HepG2 (cell line): Measurements from ENCODE around the gene CDKN3. TPM values are rescaled to one million over a fixed set of nuclear protein-coding genes. Genes with fewer than 3 reads are reported as not detected.
A peak's percentile ranks its signal among the peaks of the same experiment; 100 is the strongest.
"Not testable (repeated sequence)": the region's sequence is repeated elsewhere in the genome, so short reads cannot be mapped to it uniquely, and the experiment has no call there.

ENCODE experiments used
- ATAC-seq: fragments of 200-7000 bp; cut with Tn5 transposase; 3 replicates; pipeline ENCODE4 v1.9.1; 2020; ENCODE audit warnings: mild to moderate bottlenecking, moderate library complexity
- BruUV-seq: library from RNA; stranded (reverse); fragments of 400-500 nt; replicated peaks from 2 replicates; lab custom pipeline; 2021; lab: Mats Ljungman, UMichigan
- CTCF ChIA-PET: fragments of 300-600 bp; formaldehyde crosslinking; extraction: SDS; loops from one replicate; lab custom pipeline; 2021; ENCODE audit warnings: low total read pairs, inconsistent platforms, low intra/inter-chr PET ratio; lab: Yijun Ruan, JAX
- POLR2A ChIA-PET: fragments of 350-600 bp; sonication (Branson Sonifier 250); formaldehyde crosslinking; loops from one replicate; lab custom pipeline; 2020; ENCODE audit warnings: antibody characterized with exemption, inconsistent platforms; lab: Yijun Ruan, JAX
- DNase-seq: peaks from one replicate; pipeline ENCODE4 v3.0.0-alpha.2; 2015; ENCODE audit warnings: low spot score
- FAIRE-seq: peaks from 3 replicates; lab custom pipeline; 2011; peaks lifted over from hg19 to GRCh38; lab: Jason Lieb, UNC
- H2AFZ ChIP-seq: one replicate; pipeline ENCODE4 v1.6.1; 2011; ENCODE audit warnings: low read length, inconsistent platforms
- H3K27ac ChIP-seq: fragments of 300-600 bp; 3 replicates; pipeline ENCODE4 v1.8.0; 2011; ENCODE audit warnings: mixed run types, mild to moderate bottlenecking, mixed read lengths, low read length, inconsistent platforms; ENCODE audit not compliant: insufficient read depth; ENCODE audit errors: extremely low read length
- H3K27me3 ChIP-seq, 2 experiments: fragments of 200-600 bp in 1 of 2; 2 replicates in 1 of 2; 3 replicates in 1 of 2; pipeline versions ENCODE4 v1.6.0 to v1.8.0; 2011; ENCODE audit warnings: low read length in 2 of 2, mild to moderate bottlenecking in 2 of 2, moderate library complexity in 2 of 2, inconsistent platforms in 1 of 2; ENCODE audit not compliant: insufficient read depth in 2 of 2, control insufficient read depth in 1 of 2
- H3K36me3 ChIP-seq, 2 experiments: fragments of 200-600 bp in 1 of 2; replicated peaks in 1 of 2; 2 replicates in 1 of 2; 3 replicates in 1 of 2; pipeline versions ENCODE4 v1.5.1 to v1.8.0; 2011; ENCODE audit warnings: low read length in 2 of 2, inconsistent platforms in 1 of 2; ENCODE audit not compliant: insufficient read depth in 2 of 2, control insufficient read depth in 1 of 2
- H3K4me1 ChIP-seq: 2 replicates; pipeline ENCODE4 v1.5.1; 2012; ENCODE audit warnings: low read length, inconsistent platforms; ENCODE audit not compliant: insufficient read depth
- H3K4me2 ChIP-seq: 2 replicates; pipeline ENCODE4 v1.6.0; 2011; ENCODE audit warnings: low read depth, low read length, inconsistent platforms
- H3K4me3 ChIP-seq, 3 experiments: fragments of 200-600 bp in 1 of 3; sonication (generic), shearing (Covaris generic) in 1 of 3; replicated peaks in 1 of 3; 2 replicates each; pipeline ENCODE4 v1.5.1; 2011 to 2016; ENCODE audit warnings: low read length in 3 of 3, inconsistent platforms in 2 of 3, low read depth in 2 of 3, mild to moderate bottlenecking in 2 of 3, control low read depth in 1 of 3, mixed read lengths in 1 of 3; ENCODE audit not compliant: insufficient read depth in 1 of 3
- H3K79me2 ChIP-seq: one replicate; pipeline ENCODE4 v1.6.1; 2011; ENCODE audit warnings: low read length, inconsistent platforms; ENCODE audit not compliant: insufficient read depth
- H3K9ac ChIP-seq: 2 replicates; pipeline ENCODE4 v1.6.0; 2011; ENCODE audit warnings: mild to moderate bottlenecking, low read depth, low read length, inconsistent platforms; ENCODE audit not compliant: insufficient read depth
- H3K9me3 ChIP-seq: 2 replicates; pipeline ENCODE4 v1.5.1; 2012; ENCODE audit warnings: mild to moderate bottlenecking, low read length
- H4K20me1 ChIP-seq: 2 replicates; pipeline ENCODE4 v1.6.0; 2011; ENCODE audit warnings: inconsistent platforms, mild to moderate bottlenecking, low read length, moderate library complexity; ENCODE audit not compliant: insufficient read depth
- ATF7 ChIP-seq, 2 experiments: fragments of 450-650 bp in 1 of 2; sonication (generic) in 1 of 2; formaldehyde crosslinking in 1 of 2; IDR thresholded peaks; 2 replicates each; pipeline versions ENCODE4 v1.4.0 to v1.6.1; 2016 to 2020; ENCODE audit warnings: antibody characterized with exemption in 1 of 2, mild to moderate bottlenecking in 1 of 2, missing genetic modification reagents in 1 of 2
- HNRNPUL1 ChIP-seq: fragments of 200-400 bp; formaldehyde crosslinking; IDR thresholded peaks from 2 replicates; pipeline ENCODE4 v1.6.1; 2017; ENCODE audit warnings: low read depth, mild to moderate bottlenecking, low read length, moderate library complexity
- NCOA5 ChIP-seq: sonication (generic); formaldehyde crosslinking; IDR thresholded peaks from 2 replicates; pipeline ENCODE4 v1.4.0; 2020; ENCODE audit warnings: missing genetic modification reagents
- PRPF4 ChIP-seq: fragments of 200-400 bp; formaldehyde crosslinking; IDR thresholded peaks from 2 replicates; pipeline ENCODE4 v1.6.1; 2016; ENCODE audit warnings: low read length, low read depth; ENCODE audit not compliant: poor library complexity, severe bottlenecking
- SETDB1 ChIP-seq: sonication (generic); formaldehyde crosslinking; IDR thresholded peaks from 2 replicates; pipeline ENCODE4 v1.5.1; 2020; ENCODE audit warnings: missing genetic modification reagents, mild to moderate bottlenecking, borderline replicate concordance
- SIX1 ChIP-seq: sonication (generic); formaldehyde crosslinking; IDR thresholded peaks from 2 replicates; pipeline ENCODE4 v1.4.0; 2020; ENCODE audit warnings: missing genetic modification reagents, borderline replicate concordance
- TEAD3 ChIP-seq: optimal IDR thresholded peaks from 2 replicates; pipeline ENCODE3; 2016; ENCODE audit warnings: borderline replicate concordance
- ZNF563 ChIP-seq: sonication (generic); formaldehyde crosslinking; IDR thresholded peaks from 2 replicates; pipeline ENCODE4 v1.8.0; 2022; ENCODE audit warnings: mild to moderate bottlenecking, moderate library complexity, missing genetic modification reagents
- WGBS: methylation state at CpG from one replicate; pipeline ENCODE4 v1.1.6; 2017; ENCODE audit warnings: low lambda C conversion rate; 5-methylcytosine and 5-hydroxymethylcytosine counted together
- in situ Hi-C: cut with HindIII; loops from 2 replicates; pipeline ENCODE4 v1.10.0; 2017; ENCODE audit warnings: low pct_unique_long_range_greater_than_20kb; ENCODE audit not compliant: extremely low pct_ligation_motif_present
- intact Hi-C: fragments of 100-400 bp; cut with micrococcal nuclease; formaldehyde crosslinking; loops from one replicate; pipeline ENCODE4 v1.10.0; 2022; ENCODE audit not compliant: unreplicated experiment
- polyA plus RNA-seq, 8 experiments: library from polyadenylated mRNA; depleted of rRNA in 3 of 8; stranded (reverse) in 7 of 8; unstranded in 1 of 8; fragments of >200 nt; fragmentation: Illumina TruSeq in 4 of 8; extraction: Trizol in 4 of 8; gene quantifications; 2 replicates each; pipeline versions ENCODE4 v1.2.1 to v1.2.3, GENCODE V29; 2011 to 2016; ENCODE audit warnings: low read depth in 4 of 8, missing spikeins in 1 of 8, mixed read lengths in 1 of 8; ENCODE audit not compliant: insufficient read depth in 1 of 8
- total RNA-seq, 5 experiments: library from RNA; depleted of rRNA; stranded (reverse); fragments of >200 nt; fragmentation: Illumina TruSeq; extraction: Trizol; gene quantifications; 2 replicates each; pipeline ENCODE4 v1.2.3, GENCODE V29; 2016; ENCODE audit warnings: low read depth in 1 of 5
- TF ChIP-seq, protein P1 (sequence below): sonication (generic); formaldehyde crosslinking; IDR thresholded peaks from 2 replicates; pipeline ENCODE4 v1.8.1; 2023; ENCODE audit warnings: missing genetic modification reagents, inconsistent platforms, borderline replicate concordance
- TF ChIP-seq, protein P2 (sequence below): sonication (generic); formaldehyde crosslinking; IDR thresholded peaks from 2 replicates; pipeline ENCODE4 v1.4.0; 2020; ENCODE audit warnings: missing genetic modification reagents
- TF ChIP-seq, protein P3 (sequence below): sonication (generic); formaldehyde crosslinking; IDR thresholded peaks from 2 replicates; pipeline ENCODE4 v1.5.1; 2020; ENCODE audit warnings: mild to moderate bottlenecking, missing genetic modification reagents
- TF ChIP-seq, protein P4 (sequence below): sonication (generic); formaldehyde crosslinking; IDR thresholded peaks from 2 replicates; pipeline ENCODE4 v1.5.0; 2020; ENCODE audit warnings: missing genetic modification reagents, mild to moderate bottlenecking, borderline replicate concordance

CDKN3 gene
- total and polyA plus RNA-seq, 2 of the 13 experiments (the other 11 are each of a cell fraction or from before 2014, with no cell fraction given), result 63.0 to 88.9 TPM

DNA sequence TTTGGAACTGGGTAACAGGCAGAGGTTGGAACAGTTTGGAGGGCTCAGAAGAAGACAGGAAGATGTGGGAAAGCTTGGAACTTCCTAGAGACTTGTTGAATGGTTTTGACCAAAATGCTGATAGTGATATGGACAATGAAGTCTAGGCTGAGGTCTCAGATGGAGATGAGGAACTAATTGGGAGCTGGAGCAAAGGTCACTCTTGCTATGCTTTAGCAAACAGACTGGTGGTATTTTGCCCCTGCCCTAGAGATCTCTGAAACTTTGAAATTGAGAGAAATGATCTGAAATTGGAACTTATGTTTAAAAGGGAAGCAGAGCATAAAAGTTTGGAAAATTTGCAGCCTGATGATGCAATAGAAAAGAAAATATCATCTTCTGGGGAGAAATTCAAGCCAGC, 61.7 kb downstream of the CDKN3 start (continued):
- TF ChIP-seq ATF7 (IDR thresholded peaks at IDR 0.05), result peak; percentile 42; the same call in 1 of the 2 replicates
- not testable (repeated sequence) for TF ChIP-seq ATF7 (CRISPR knock-in tag; IDR thresholded peaks at IDR 0.05)

DNA sequence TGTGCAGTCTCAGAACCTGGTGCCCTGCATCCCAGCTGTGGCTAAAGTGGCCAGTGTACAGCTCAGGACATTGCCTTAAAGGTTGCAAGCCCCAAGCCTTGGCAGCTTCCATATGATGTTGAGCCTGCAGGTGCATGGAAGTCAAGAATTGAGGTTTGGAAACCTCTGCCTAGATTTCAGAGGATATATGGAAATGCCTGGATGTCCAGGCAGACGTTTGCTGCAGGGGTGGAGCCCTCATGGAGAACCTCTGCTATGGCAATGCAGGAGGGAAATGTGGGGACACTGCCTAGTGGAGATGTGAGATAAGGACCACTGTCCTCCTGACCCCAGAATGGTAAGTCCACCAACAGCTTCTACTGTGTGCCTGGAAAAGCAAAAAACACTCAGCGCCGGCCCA, 62.3 kb downstream of the CDKN3 start:
- Histone ChIP-seq H3K4me3 (no peak overlapping the region), H3K4me2 (0 out of 2 replicates have a peak overlapping the region, but pooled peaks have one; percentile 37), H3K9ac (no peak overlapping the region), H4K20me1 (no peaks in the 10 kb centered on the region), H3K27ac (no peak overlapping the region), H3K4me1 (peaks cover 30% of the 10 kb centered on the region), H3K79me2 (no peaks in the 10 kb centered on the region), H3K36me3 (no peaks in the 10 kb centered on the region), H3K9me3 (peaks cover 16% of the 10 kb centered on the region), H2AFZ (no peak overlapping the region), H3K27me3 (no peaks in the 10 kb centered on the region)
- ATAC-seq (no peak; the same call in 2 of the 3 replicates), DNase-seq (no peak), FAIRE-seq (no peak)
- WGBS, result 86% methylated on average over 3 of the region's 3 CpGs
- intact Hi-C loops (no loop called here), in situ Hi-C loops (no loop called here)
- BruUV-seq, result no TSS peak
- CTCF ChIA-PET, result no interaction called here
- POLR2A ChIA-PET, result interaction anchor here (0.9 to 1.0 kb wide), 3 partner anchors 29 to 105 kb away, joined by 3 read pairs; no protein-coding TSS in a partner anchor
- TF ChIP-seq ZNF563, result no peak
- TF ChIP-seq, protein P1, sequence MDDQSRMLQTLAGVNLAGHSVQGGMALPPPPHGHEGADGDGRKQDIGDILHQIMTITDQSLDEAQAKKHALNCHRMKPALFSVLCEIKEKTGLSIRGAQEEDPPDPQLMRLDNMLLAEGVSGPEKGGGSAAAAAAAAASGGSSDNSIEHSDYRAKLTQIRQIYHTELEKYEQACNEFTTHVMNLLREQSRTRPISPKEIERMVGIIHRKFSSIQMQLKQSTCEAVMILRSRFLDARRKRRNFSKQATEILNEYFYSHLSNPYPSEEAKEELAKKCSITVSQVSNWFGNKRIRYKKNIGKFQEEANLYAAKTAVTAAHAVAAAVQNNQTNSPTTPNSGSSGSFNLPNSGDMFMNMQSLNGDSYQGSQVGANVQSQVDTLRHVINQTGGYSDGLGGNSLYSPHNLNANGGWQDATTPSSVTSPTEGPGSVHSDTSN (CRISPR knock-in tag), result no peak
- TF ChIP-seq, protein P2, sequence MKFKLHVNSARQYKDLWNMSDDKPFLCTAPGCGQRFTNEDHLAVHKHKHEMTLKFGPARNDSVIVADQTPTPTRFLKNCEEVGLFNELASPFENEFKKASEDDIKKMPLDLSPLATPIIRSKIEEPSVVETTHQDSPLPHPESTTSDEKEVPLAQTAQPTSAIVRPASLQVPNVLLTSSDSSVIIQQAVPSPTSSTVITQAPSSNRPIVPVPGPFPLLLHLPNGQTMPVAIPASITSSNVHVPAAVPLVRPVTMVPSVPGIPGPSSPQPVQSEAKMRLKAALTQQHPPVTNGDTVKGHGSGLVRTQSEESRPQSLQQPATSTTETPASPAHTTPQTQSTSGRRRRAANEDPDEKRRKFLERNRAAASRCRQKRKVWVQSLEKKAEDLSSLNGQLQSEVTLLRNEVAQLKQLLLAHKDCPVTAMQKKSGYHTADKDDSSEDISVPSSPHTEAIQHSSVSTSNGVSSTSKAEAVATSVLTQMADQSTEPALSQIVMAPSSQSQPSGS (CRISPR knock-in tag), result no peak
- peak; percentile 18 for TF ChIP-seq TEAD3 (CRISPR knock-in tag)
- no peak for TF ChIP-seq PRPF4
- peak; percentile 83; the same call in 1 of the 2 replicates for TF ChIP-seq SETDB1 (CRISPR knock-in tag)
- TF ChIP-seq NCOA5 (CRISPR knock-in tag), result no peak
- TF ChIP-seq HNRNPUL1, result no peak
- TF ChIP-seq, protein P3, sequence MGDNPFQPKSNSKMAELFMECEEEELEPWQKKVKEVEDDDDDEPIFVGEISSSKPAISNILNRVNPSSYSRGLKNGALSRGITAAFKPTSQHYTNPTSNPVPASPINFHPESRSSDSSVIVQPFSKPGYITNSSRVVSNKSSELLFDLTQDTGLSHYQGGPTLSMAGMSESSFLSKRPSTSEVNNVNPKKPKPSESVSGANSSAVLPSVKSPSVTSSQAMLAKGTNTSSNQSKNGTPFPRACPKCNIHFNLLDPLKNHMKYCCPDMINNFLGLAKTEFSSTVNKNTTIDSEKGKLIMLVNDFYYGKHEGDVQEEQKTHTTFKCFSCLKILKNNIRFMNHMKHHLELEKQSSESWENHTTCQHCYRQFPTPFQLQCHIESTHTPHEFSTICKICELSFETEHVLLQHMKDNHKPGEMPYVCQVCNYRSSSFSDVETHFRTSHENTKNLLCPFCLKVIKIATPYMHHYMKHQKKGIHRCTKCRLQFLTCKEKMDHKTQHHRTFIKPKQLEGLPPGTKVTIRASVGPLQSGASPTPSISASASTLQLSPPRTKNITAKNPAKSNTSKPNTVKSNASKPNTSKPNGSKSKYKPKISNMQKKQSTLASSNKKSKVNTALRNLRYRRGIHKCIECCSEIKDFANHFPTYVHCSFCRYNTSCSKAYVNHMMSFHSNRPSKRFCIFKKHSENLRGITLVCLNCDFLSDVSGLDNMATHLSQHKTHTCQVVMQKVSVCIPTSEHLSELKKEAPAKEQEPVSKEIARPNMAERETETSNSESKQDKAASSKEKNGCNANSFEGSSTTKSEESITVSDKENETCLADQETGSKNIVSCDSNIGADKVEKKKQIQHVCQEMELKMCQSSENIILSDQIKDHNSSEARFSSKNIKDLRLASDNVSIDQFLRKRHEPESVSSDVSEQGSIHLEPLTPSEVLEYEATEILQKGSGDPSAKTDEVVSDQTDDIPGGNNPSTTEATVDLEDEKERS, result peak; percentile 80; the same call in 1 of the 2 replicates
- TF ChIP-seq, protein P4, sequence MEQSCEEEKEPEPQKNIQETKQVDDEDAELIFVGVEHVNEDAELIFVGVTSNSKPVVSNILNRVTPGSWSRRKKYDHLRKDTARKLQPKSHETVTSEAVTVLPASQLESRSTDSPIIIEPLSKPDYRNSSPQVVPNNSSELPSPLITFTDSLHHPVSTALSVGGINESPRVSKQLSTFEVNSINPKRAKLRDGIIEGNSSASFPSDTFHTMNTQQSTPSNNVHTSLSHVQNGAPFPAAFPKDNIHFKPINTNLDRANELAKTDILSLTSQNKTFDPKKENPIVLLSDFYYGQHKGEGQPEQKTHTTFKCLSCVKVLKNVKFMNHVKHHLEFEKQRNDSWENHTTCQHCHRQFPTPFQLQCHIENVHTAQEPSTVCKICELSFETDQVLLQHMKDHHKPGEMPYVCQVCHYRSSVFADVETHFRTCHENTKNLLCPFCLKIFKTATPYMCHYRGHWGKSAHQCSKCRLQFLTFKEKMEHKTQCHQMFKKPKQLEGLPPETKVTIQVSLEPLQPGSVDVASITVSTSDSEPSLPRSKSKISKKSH, result peak; percentile 91
- no peak for TF ChIP-seq SIX1 (CRISPR knock-in tag)
